ENCODE results near the gene DLGAP1.
"Not testable (repeated sequence)": the region's sequence is repeated elsewhere in the genome, so short reads cannot be mapped to it uniquely, and the experiment has no call there.

The DLGAP1 gene

DNA sequence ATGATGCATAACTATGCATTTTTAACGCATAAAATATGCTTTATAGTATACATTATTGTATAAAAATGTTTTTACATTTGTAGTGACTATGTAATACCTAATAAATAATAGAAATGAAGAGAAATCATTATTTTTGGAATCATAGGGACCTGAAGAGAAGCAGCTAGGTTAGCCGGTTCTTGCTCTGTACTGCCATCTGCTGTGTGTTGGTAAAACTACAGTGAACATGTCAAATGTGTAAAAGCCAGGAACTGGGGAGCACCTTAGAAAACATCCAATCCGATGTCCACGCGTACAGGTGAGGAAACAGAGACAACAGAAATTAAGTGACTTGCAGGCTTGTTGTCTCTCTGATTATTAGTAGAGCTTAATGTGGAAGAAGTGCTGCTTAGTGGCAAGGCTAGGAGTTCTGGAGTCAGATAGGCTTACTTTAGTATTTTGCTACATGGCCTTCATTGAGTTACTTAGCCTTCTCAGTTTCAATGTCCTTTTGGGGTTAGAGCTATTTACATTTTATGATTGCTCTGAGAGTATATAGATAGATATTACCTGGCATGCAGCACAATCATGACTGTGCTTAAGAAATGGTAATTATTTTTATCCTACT lies 386.5 kb downstream of the DLGAP1 start:
- Histone ChIP-seq H3K4me1 (ENCODE audit: control insufficient read depth in 1 of 2, insufficient read depth in 2 of 2, low read length in 2 of 2) (no peaks in the 10 kb centered on the region), H3K27ac (ENCODE audit: low read length) (no peak overlapping the region), H3K9me3 (ENCODE audit: control insufficient read depth in 1 of 2, low read length in 2 of 2) (peaks cover 0 to 6% of the 10 kb centered on the region in 2 donors), H3K27me3 (ENCODE audit: low read depth, low read length) (no peaks in the 10 kb centered on the region), H3K36me3 (ENCODE audit: control insufficient read depth in 1 of 2, insufficient read depth in 2 of 2, low read length in 2 of 2) (no peaks in the 10 kb centered on the region), H3K4me3 (ENCODE audit: low read depth in 1 of 2, low read length in 2 of 2) (no peak overlapping the region)

DNA sequence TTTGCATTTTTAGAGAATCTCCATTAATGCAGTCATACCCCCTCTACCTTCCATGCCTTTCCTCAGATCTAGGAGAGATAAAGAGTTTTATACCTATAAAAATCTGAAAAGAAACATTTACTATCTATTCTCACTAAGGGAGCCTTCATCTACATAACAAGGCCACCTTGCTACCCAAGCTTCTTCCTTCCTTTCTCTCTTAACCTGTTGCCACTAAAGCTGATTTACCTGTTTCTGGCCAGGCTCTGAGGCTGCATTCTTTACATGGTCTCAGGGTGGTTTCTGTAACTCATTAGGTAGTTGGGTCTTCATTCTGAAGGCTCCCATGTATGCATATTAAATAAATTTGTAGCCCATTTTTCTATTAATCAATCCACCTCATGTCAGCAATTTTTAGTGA lies 391.6 kb downstream of the DLGAP1 start:
- Histone ChIP-seq H3K4me3 (ENCODE audit: low read depth in 1 of 2, low read length in 2 of 2) (no peak overlapping the region), H3K36me3 (ENCODE audit: control insufficient read depth in 1 of 2, insufficient read depth in 2 of 2, low read length in 2 of 2) (no peaks in the 10 kb centered on the region), H3K4me1 (ENCODE audit: control insufficient read depth in 1 of 2, insufficient read depth in 2 of 2, low read length in 2 of 2) (no peaks in the 10 kb centered on the region), H3K9me3 (ENCODE audit: control insufficient read depth in 1 of 2, low read length in 2 of 2) (peaks cover 0 to 6% of the 10 kb centered on the region in 2 donors), H3K27me3 (ENCODE audit: low read depth, low read length) (no peaks in the 10 kb centered on the region), H3K27ac (ENCODE audit: low read length) (no peak overlapping the region)

DNA sequence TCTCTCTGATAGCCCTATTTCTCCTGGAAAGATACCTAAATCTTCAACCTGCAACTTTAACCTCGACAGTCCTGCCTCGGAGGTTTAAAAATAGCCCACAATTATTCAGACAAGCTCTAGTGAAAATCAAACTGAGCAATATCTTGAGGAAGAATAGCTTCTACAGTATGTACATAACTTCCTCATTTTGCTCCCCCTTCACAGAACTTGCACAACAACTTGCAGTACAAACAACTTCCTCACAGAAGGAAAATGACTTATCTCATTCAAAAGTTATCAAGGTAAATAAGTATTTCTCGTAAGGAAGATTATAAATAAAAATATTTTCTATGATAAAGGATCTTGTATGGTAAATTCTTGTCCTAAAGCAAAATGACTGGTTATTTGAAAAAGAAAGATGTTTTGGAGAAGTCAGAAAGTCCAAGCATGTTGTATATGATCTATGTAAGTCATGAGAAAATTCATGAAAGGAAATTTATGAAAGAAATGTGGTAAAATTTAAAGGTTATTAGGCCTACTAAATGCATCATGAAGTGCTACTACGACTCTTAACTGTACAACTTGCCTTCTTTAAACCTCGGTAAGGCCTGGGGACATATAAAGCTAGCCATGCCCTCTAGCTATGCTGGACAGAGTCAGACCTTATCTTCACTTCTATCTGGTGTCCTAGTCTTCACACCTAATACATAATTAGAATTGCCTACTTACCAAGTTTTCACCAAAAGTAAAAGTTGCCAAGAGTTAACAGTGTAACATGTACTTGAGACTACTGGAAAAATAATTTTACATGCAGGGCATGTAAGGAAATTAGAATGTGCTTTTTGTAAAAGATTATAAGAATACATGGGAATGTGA lies 394.5 kb downstream of the DLGAP1 start:
- Histone ChIP-seq H3K36me3 (ENCODE audit: control insufficient read depth in 1 of 2, insufficient read depth in 2 of 2, low read length in 2 of 2) (no peaks in the 10 kb centered on the region), H3K4me3 (ENCODE audit: low read depth in 1 of 2, low read length in 2 of 2) (no peak overlapping the region), H3K9me3 (ENCODE audit: control insufficient read depth in 1 of 2, low read length in 2 of 2) (peaks cover 0 to 1% of the 10 kb centered on the region in 2 donors), H3K27ac (ENCODE audit: low read length) (no peak overlapping the region), H3K27me3 (ENCODE audit: low read depth, low read length) (no peaks in the 10 kb centered on the region), H3K4me1 (ENCODE audit: control insufficient read depth in 1 of 2, insufficient read depth in 2 of 2, low read length in 2 of 2) (no peaks in the 10 kb centered on the region)

DNA sequence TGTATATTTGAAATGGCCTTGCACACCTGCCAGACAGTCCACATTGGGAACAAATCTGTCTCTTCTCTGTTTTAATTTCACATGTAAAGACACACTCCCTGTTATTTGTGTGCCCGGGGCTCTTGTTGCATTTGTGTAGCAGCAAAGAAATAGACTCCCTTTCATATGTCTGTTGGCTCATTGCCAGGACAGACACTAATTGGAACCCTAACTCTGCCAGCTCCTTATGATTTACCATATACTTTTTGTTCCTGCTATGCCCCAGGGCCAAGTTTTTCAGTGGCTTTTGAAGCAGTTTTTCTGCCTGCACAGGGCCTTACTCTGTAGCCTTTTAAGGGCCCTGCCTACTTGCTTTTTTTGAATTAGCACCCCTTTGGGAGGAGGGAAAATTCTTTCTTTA lies 396.9 kb downstream of the DLGAP1 start:
- Histone ChIP-seq H3K4me3 (ENCODE audit: low read depth in 1 of 2, low read length in 2 of 2) (no peak overlapping the region), H3K36me3 (ENCODE audit: control insufficient read depth in 1 of 2, insufficient read depth in 2 of 2, low read length in 2 of 2) (no peaks in the 10 kb centered on the region), H3K9me3 (ENCODE audit: control insufficient read depth in 1 of 2, low read length in 2 of 2) (no peaks in the 10 kb centered on the region), H3K27ac (ENCODE audit: low read length) (no peak overlapping the region), H3K27me3 (ENCODE audit: low read depth, low read length) (no peaks in the 10 kb centered on the region), H3K4me1 (ENCODE audit: control insufficient read depth in 1 of 2, insufficient read depth in 2 of 2, low read length in 2 of 2) (no peaks in the 10 kb centered on the region)

DNA sequence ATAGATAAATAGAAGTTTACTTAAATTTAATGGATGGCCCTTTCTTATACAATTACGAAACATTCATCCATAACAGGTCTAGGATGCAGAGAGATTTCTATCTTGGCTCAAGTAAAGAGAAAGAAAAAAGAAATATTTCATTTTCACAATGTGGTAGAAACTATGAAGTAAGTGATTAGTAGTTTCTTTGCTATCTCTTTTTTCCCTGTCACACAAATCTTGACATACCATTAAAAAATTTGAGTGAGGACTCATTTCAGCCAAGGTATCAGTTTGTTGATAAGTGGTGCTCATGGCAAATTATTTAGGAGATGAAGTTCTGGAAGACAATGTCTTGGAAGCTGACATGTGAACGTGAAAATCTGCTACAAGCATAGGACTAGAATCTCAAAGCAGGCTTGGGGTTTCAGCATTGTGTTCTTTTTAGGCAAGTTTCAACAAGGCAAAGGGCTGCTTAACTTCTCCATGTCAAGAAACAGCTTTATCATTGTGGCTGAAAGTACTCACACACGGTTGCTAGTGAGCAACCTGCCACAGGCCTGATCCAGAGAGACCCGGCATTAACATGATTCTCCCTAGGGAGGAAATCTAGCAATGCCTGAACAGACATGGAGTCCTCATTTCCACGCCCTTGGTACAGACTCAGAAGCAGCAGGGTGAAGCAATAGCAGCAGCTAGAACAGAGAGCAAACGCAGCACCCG lies 414.6 kb downstream of the DLGAP1 start:
- no peaks in the 10 kb centered on the region for H3K9me3 ChIP-seq (ENCODE audit: control insufficient read depth in 1 of 2, low read length in 2 of 2)
- no peak overlapping the region for H3K4me3 ChIP-seq (ENCODE audit: low read depth in 1 of 2, low read length in 2 of 2)
- H3K27me3 ChIP-seq (ENCODE audit: low read depth, low read length) = no peaks in the 10 kb centered on the region
- no peaks in the 10 kb centered on the region for H3K36me3 ChIP-seq (ENCODE audit: control insufficient read depth in 1 of 2, insufficient read depth in 2 of 2, low read length in 2 of 2)
- no peaks in the 10 kb centered on the region for H3K4me1 ChIP-seq (ENCODE audit: control insufficient read depth in 1 of 2, insufficient read depth in 2 of 2, low read length in 2 of 2)
- H3K27ac ChIP-seq (ENCODE audit: low read length) = no peak overlapping the region

DNA sequence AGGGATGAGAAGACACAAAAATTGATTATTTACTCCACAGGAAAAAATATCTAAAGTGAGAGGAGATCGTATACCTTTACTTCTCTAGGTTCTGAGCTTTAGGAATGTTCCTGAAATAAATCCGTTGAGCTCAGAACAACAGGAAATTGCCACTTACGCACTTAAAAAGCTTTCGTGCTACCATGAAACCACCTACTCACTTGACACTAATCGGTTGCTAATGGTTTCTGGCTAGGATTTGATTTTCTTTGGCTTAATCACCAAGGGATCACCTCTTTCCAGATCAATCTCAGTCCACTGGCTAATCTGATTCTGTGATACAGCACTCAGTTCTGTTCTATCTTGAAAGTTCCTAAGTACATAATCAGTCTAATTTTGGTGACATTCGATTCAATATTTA lies 419.6 kb downstream of the DLGAP1 start:
- no peaks in the 10 kb centered on the region for H3K27me3 ChIP-seq (ENCODE audit: low read depth, low read length)
- no peaks in the 10 kb centered on the region for H3K4me1 ChIP-seq (ENCODE audit: control insufficient read depth in 1 of 2, insufficient read depth in 2 of 2, low read length in 2 of 2)
- H3K4me3 ChIP-seq (ENCODE audit: low read depth in 1 of 2, low read length in 2 of 2) = no peak overlapping the region
- H3K27ac ChIP-seq (ENCODE audit: low read length) = no peak overlapping the region
- H3K9me3 ChIP-seq (ENCODE audit: control insufficient read depth in 1 of 2, low read length in 2 of 2) = no peaks in the 10 kb centered on the region
- H3K36me3 ChIP-seq (ENCODE audit: control insufficient read depth in 1 of 2, insufficient read depth in 2 of 2, low read length in 2 of 2) = no peaks in the 10 kb centered on the region

DNA sequence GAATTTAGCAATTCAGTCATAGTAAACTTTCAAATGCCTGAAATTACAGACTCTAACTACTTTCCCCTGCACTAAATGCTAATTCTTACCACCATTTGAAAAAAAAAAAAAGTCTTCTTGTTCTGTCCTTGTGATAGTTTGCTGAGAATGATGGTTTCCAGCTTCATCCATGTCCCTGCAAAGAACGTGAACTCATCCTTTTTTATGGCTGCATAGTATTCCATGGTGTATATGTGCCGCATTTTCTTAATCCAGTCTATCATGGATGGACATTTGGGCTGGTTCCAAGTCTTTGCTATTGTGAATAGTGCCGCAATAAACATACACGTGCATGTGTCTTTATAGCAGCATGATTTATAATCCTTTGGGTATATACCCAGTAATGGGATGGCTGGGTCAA lies 420.3 kb downstream of the DLGAP1 start:
- not testable (repeated sequence) for H3K9me3 ChIP-seq (ENCODE audit: control insufficient read depth in 1 of 2, low read length in 2 of 2); H3K4me3 ChIP-seq (ENCODE audit: low read depth in 1 of 2, low read length in 2 of 2); H3K27ac ChIP-seq (ENCODE audit: low read length); H3K36me3 ChIP-seq (ENCODE audit: control insufficient read depth in 1 of 2, insufficient read depth in 2 of 2, low read length in 2 of 2); H3K27me3 ChIP-seq (ENCODE audit: low read depth, low read length); H3K4me1 ChIP-seq (ENCODE audit: control insufficient read depth in 1 of 2, insufficient read depth in 2 of 2, low read length in 2 of 2)

DNA sequence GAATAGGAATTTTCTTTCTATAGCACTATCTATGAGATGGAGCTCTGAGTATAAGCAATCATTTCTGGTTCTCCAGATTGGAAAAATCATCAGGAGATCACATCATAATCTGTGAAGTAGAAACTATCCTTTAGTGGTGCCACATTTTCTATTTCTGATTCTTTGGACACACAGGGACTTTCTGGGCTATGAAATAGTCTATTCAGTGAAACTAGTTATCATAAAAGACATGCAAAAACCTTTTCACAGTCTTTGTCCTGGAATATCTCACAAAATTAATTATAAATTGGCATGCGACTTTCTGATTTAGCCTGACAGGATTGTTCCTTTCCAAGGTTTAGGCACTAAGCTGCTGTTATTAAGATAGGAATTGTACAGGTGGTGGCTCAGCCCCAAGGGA lies 428.6 kb downstream of the DLGAP1 start:
- H3K9me3 ChIP-seq (ENCODE audit: control insufficient read depth in 1 of 2, low read length in 2 of 2) = no peaks in the 10 kb centered on the region
- no peaks in the 10 kb centered on the region for H3K27me3 ChIP-seq (ENCODE audit: low read depth, low read length)
- no peaks in the 10 kb centered on the region for H3K4me1 ChIP-seq (ENCODE audit: control insufficient read depth in 1 of 2, insufficient read depth in 2 of 2, low read length in 2 of 2)
- no peak overlapping the region for H3K27ac ChIP-seq (ENCODE audit: low read length)
- H3K36me3 ChIP-seq (ENCODE audit: control insufficient read depth in 1 of 2, insufficient read depth in 2 of 2, low read length in 2 of 2) = no peaks in the 10 kb centered on the region
- no peak overlapping the region for H3K4me3 ChIP-seq (ENCODE audit: low read depth in 1 of 2, low read length in 2 of 2)

DNA sequence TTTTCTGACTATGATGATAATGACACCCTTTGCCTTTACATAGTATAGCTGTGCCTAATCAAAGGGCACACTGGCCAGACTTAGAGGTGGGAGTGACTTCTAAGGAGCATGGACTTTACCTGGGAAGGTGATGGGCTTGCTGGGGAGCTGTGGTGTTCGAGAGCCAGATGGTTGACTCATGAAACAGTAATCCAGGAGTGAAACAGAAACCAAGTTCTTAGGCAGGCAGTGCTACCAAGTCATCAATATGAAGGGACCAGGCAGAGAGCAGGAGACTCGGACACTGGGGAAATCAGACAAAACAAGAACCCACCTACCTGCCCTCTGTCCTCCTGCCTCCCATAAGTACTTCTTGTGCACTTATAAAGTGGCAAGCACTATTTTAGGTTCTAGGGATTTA lies 430.4 kb downstream of the DLGAP1 start:
- Histone ChIP-seq H3K9me3 (ENCODE audit: control insufficient read depth in 1 of 2, low read length in 2 of 2) (no peaks in the 10 kb centered on the region), H3K4me1 (ENCODE audit: control insufficient read depth in 1 of 2, insufficient read depth in 2 of 2, low read length in 2 of 2) (no peaks in the 10 kb centered on the region), H3K4me3 (ENCODE audit: low read depth in 1 of 2, low read length in 2 of 2) (no peak overlapping the region), H3K36me3 (ENCODE audit: control insufficient read depth in 1 of 2, insufficient read depth in 2 of 2, low read length in 2 of 2) (no peaks in the 10 kb centered on the region), H3K27ac (ENCODE audit: low read length) (no peak overlapping the region), H3K27me3 (ENCODE audit: low read depth, low read length) (no peaks in the 10 kb centered on the region)

DNA sequence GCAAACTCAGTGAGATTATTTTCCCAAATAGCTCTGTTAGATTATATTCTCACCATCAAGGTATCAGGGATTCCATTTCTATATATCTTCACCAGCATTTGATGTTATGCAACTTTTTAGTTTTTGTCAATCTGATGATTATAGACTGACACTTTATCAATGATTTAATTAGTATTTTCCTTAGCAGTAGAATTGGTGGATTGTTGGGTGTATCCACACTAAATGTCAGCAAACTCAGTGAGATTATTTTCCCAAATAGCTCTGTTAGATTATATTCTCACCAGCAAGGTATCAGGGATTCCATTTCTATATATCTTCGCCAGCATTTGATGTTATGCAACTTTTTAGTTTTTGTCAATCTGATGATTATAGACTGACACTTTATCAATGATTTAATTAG lies 432.4 kb downstream of the DLGAP1 start:
- H3K4me3 ChIP-seq (ENCODE audit: low read depth in 1 of 2, low read length in 2 of 2); H3K9me3 ChIP-seq (ENCODE audit: control insufficient read depth in 1 of 2, low read length in 2 of 2); H3K27me3 ChIP-seq (ENCODE audit: low read depth, low read length); H3K27ac ChIP-seq (ENCODE audit: low read length); H3K4me1 ChIP-seq (ENCODE audit: control insufficient read depth in 1 of 2, insufficient read depth in 2 of 2, low read length in 2 of 2); H3K36me3 ChIP-seq (ENCODE audit: control insufficient read depth in 1 of 2, insufficient read depth in 2 of 2, low read length in 2 of 2): not testable (repeated sequence)

DNA sequence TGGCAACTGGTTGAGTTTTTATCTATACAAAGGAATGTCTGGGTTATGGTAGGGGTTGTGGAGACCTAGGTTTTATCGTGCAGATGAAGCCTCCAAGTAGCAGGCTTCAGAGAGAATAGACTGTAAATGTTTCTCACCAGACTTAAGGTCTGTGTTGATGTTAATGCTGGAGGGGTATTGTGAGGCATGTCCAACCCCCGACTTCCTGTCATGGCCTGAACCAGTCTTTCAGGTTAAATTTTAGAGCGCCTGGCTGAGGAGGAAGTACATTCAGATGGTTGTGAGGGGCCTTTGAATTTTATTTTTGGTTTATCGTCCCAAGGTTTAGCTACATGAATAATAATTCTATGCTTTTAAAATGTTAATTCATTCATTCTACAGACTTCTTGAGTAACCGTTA lies 435.1 kb downstream of the DLGAP1 start:
- H3K9me3 ChIP-seq (ENCODE audit: control insufficient read depth in 1 of 2, low read length in 2 of 2) = no peaks in the 10 kb centered on the region
- H3K36me3 ChIP-seq (ENCODE audit: control insufficient read depth in 1 of 2, insufficient read depth in 2 of 2, low read length in 2 of 2) = no peaks in the 10 kb centered on the region
- no peak overlapping the region for H3K4me3 ChIP-seq (ENCODE audit: low read depth in 1 of 2, low read length in 2 of 2)
- no peaks in the 10 kb centered on the region for H3K4me1 ChIP-seq (ENCODE audit: control insufficient read depth in 1 of 2, insufficient read depth in 2 of 2, low read length in 2 of 2)
- H3K27me3 ChIP-seq (ENCODE audit: low read depth, low read length) = no peaks in the 10 kb centered on the region
- no peak overlapping the region for H3K27ac ChIP-seq (ENCODE audit: low read length)

Measured in muscle layer of duodenum (tissue), 2 donors.